Stimulated activated CD4-positive, alpha-beta T cell treated with anti-CD3 and anti-CD28 coated beads, Interleukin-12 subunit alpha, Interleukin-12 subunit beta, amount 100 ng/mL, for 24 hours (primary cell): ENCODE measurements around the gene DYNLRB1.

Experiments used
- DNase-seq, 2 experiments: peaks; one replicate each; pipeline ENCODE4 v3.0.0-alpha.2; 2020; ENCODE audit warnings: low read depth in 2 of 2

The DYNLRB1 gene

DNA sequence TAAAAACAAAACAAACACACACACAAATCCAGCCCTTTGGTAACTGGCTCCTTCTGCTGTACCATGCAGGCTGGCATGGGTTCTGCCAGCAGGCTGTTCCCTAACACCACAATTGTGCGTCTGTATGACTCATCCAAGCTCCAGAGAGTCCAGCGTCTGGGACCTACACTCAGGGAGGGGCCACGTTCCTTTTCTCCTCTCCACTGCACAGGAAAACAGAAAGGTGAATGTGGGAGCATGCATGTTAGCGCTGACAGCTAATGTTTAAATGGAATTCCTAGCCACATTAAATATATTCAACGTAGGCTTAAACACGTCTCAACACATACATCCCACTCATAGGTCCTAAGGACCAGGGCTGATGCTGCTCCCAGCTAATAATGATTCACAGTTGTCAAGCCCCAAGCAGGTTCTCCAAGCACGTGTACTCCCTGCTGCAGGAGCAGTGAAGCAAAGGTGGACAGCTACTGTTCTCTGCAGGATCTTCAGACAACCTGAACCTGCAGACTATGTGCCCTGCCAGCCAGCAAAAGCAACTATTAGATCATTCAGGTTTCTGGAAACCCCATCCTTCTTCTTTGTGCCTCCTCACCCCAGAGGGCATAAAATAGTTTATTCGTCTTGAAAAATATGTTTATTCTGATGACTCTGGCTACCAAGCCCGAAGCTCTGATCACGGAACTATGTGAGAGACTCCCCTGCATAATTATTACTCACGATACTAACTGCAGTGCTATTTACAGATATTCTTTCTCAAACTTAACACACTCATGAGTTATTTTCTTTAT is 63.2 kb downstream of the DYNLRB1 start:
- no peak for DNase-seq

DNA sequence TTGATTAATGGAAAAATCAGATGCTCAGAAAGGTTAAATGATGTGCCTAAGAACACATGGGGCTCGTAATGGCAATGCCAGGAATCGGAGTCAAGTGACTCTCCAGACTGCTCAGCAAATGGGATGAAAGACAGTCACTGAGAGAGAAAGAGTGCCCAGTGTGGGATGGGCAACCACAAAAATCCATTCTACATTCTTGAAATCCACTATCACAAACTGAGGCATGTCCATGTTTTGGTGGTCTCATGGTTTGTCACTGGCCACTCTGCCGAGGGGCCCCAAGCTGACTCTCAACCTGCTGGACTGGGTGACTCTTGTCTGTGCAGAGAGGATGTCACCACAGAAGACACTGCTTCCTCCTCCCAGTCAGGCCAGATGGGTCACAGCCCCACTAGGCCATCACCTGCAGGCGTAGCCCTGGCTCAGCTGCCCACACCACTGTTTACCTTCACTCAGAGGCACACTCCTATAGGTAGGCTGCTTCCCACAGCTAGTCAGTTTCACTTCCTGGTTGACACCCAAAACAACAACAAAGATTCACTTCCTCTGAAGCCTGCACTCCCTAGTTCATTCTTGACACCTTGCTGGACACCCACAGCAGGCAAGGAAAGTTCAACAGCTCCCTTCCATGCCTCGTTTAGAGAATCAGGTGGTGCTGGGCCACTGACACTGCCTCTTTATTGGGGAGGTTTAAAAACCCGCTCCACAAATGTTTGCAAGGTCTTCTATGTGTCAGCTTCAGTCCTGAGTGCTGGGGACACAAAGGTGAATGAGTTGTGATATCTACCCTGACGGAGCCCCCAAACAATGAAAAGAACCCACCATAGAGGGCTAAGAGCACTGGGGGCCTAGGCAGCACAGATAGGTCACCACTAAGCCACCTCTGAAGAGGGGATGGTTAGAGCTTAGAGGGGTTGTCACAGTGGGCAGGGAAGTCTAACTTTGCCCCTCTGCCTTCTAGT is 64.0 kb downstream of the DYNLRB1 start:
- DNase-seq: no peak

DNA sequence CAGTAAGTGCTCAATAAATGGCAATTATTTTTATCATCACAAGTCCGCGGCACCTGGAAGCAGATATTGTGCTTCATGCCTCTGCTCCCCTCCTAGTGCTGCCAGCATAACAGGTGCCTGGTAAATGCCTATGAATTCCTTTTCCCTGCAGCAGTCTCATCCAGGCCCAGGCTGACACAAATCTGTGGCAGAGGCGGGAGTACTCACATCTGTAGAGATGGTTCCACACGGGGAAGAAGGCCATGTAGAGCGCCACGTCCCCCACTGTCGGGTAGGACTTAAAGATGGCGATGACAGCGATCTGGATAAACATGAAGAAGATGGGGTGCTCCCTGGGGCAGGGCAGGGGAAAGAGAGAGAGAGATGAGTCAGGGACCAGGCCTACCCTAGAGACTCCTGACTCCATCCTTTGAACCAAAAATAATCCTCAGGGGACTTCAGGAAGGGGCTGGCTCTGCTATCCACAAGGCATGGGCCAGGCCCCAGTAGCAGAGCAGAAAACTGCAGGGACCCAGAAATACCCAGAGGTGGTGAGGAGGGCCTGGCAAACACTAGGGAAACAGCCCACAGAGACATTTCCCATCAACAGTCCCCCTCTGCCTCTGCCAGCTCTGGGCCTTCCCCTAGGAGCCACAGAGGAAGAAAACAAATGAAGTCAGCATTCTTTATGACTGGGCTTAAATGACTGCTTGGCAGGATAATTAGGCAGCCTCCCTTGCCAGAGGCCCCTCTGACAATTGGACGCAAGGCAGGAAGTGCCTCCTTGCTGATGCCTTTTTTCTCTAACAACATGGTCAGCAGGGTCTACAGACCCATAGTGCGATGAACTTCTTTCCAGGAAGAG is 65.3 kb downstream of the DYNLRB1 start:
- DNase-seq: no peak

DNA sequence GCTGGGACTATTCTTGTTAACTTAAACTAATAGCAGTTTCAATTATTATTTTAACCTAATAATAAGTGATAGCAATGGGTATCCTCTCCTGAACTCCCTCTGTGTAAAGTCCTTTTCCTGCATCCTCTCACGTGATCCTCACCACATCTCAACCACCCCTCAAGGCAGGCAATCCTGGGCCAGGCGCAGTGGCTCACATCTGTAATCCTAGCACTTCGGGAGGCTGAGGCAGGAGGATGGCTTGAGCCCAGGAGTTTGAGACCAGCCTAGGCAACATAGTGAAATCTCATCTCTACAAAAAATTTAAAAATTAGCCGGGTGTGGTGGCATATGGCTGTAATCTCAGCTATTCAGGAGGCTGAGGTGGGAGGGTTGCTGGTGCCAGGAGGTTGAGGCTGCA is 66.0 kb downstream of the DYNLRB1 start:
- DNase-seq: no peak

DNA sequence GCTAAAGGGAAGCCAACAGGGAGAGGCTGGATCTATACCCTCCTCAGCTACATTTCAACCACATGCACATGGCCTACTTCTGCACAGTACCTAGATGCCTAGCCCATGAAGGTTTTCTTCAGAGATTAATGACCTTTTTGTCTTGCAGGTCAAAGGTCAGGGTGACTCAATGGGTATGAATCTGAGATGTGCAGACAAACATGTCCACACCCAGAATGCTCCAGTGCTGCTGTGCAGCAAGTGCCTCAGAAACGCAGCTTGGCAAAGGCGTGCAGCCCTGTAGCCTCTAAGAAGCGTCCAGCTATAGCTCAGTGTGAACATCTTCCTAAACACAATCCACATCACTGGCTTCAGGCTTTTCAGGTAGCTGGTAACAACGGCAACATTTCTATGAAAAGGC is 66.7 kb downstream of the DYNLRB1 start:
- DNase-seq: no peak

DNA sequence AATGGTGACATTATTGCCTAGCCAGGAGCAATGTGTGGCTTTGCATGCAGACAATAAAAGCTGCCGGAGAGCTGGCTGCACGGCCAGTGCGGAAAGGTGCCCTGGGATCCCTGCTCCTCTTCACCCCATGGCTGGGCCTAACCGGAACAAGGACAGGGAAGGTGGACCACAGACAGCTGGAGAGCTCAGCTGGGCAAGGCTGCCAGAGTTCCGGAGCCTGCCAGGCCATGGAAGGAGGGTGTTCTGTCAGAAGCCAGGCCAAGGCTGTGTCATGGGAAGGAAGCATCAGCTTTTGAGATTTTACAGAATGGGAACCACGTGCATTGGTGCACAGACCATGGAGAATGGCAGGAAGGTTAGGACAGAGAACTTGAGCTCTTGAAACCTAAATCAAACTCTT is 67.3 kb downstream of the DYNLRB1 start:
- DNase-seq: no peak

- no peak for DNase-seq
These were observed 68.8 kb downstream of the DYNLRB1 start for GRCh38 chr20:34585019-34585418.

GRCh38 chr20:34586488-34587163 is 70.4 kb downstream of the DYNLRB1 start:
- DNase-seq: no peak
